HG02571 (cell line): ENCODE data around the gene TWNK.
"Not testable (repeated sequence)": the region's sequence is repeated elsewhere in the genome, so short reads cannot be mapped to it uniquely, and the experiment has no call there.

ENCODE experiments used
- ATAC-seq: cut with Tn5 transposase; IDR thresholded peaks from one replicate; pipeline ENCODE4 v1.9.1; 2021; ENCODE audit warnings: mild to moderate bottlenecking, moderate library complexity; ENCODE audit not compliant: unreplicated experiment

The TWNK gene

DNA sequence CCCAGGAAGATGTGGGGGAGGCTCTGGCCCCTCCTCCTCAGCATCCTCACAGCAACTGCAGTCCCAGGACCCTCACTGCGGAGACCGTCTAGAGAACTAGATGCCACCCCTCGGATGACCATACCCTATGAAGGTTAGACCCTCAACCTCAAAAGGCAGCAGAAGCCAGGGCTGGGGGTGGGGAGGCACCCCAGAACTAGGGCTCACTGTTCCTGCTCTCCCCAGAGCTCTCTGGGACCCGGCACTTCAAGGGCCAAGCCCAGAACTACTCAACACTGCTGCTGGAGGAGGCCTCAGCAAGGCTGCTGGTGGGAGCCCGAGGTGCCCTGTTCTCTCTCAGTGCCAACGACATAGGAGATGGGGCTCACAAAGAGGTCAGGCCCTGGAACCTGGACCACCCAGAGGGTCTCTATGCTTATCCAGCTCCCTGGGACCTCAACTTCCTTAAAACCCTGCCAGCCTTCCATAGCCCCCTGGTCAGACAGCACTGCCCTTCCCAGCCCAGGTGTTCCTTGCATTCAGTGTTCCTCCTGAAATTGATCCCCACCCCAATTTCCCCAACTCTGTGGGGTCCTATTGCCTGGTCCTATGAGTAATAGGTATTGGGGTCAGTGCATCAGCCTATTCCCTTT lies 14.3 kb upstream of the TWNK start:
- ATAC-seq, result no peak

DNA sequence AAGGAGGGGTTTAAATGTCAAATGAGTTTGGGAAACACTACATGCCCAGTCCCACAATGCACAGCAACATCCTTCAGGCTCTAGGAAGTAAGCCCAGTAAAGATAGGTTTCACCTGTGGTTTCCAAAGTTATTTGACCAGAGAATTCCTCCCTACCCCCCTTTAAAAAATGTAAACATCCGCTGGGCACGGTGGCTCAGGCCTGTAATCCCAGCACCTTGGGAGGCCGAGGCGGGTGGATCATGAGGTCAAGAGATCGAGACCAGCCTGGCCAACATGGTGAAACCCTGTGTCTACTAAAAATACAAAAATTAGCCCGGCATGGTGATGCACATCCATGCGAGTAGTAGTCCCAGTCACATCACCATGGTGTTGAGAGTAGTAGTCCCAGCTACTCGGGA lies 11.9 kb upstream of the TWNK start:
- not testable (repeated sequence) for ATAC-seq

GRCh38 chr10:100976906-100977305 lies 10.4 kb upstream of the TWNK start:
- ATAC-seq, result no peak

- ATAC-seq, result no peak
Observed at GRCh38 chr10:100977436-100977835, 9.9 kb upstream of the TWNK start.

DNA sequence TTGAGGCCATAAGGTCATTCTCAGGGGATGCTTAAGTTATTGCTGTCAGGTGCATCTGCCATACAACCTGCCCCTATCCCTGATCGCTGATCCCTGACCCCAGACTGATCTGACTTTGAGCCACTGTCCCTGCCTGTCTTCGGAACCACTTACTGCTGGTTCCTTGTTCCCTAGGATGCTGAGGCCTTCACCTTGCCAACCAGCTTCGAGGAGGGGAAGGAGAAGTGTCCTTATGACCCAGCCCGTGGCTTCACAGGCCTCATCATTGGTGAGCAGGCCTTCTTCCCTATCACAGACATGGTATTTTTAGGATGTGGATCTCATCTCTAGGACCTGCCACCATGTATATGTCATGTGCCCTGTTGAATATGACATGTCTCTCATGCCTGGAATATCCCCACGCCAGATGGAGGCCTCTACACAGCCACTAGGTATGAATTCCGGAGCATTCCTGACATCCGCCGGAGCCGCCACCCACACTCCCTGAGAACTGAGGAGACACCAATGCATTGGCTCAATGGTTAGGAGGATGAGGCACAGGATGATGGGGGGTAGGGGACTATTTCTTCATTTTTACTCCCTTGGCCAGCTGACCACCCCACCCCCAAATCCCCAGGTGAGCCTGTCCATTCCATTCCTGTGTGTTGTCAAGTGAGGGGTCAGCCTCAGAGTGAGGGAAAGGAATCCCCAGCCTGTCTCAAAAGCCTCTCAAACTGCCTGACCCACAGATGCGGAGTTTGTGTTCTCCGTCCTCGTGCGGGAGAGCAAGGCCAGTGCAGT lies 9.0 kb upstream of the TWNK start:
- no peak for ATAC-seq

DNA sequence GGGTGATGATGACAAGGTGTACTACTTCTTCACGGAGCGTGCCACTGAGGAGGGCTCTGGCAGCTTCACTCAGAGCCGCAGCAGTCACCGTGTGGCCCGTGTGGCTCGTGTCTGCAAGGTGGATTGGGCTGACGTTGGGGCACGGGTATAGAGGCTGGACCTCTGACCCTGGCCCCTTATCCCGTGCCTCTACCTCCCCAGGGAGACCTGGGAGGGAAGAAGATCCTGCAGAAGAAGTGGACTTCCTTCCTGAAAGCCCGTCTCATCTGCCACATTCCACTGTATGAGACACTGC lies 8.5 kb upstream of the TWNK start:
- ATAC-seq, result no peak

- no peak for ATAC-seq
Observed at GRCh38 chr10:100979791-100980272, 7.5 kb upstream of the TWNK start.

- ATAC-seq, result no peak
Observed at GRCh38 chr10:100980311-100980710, 7.0 kb upstream of the TWNK start.

DNA sequence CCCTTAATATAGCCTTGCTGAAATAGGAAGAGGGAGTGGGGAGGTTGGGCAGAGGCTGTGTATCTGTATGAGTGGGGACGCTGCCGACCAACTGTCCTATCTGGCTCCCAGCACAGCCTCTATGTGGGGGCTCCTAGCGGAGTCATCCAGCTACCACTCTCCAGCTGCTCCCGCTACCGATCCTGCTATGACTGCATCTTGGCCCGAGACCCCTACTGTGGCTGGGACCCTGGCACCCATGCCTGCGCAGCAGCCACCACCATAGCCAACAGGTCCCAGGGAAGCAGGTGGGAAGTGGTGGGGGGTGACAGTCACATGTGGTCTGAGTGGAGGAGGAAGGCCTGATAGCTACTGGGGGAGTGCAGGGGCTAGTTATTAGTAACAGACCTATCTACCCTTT lies 6.6 kb upstream of the TWNK start:
- ATAC-seq, result no peak

GRCh38 chr10:100981178-100981772 lies 6.1 kb upstream of the TWNK start:
- ATAC-seq, result no peak

GRCh38 chr10:100982916-100983830 lies 4.2 kb upstream of the TWNK start:
- ATAC-seq, result no peak

- ATAC-seq, result no peak
Observed at GRCh38 chr10:100983868-100984671, 3.3 kb upstream of the TWNK start.

DNA sequence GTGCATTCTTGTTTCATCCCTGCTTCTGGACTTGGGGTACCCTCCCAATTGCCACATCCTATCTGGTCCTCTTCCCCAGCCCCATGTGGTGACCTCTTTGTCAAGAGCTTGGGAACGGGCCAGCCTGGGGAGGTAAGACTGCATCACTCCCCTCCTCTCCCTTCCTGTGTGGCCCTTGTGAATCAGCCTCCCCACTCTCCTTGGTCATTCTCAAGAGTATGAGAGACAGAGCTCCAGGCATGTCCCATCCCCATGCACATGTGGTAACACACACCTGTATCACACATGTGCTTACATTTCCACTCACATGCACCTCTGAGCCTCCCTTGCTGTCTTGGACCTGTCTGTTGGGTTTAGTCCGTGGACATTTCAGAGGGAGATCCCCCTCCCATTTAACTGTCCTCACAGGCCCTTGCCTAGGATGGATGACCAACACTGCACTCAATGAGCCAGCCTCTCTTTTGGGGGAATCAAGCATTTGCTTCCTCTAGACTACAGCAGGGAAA lies 2.6 kb upstream of the TWNK start:
- ATAC-seq, result no peak

DNA sequence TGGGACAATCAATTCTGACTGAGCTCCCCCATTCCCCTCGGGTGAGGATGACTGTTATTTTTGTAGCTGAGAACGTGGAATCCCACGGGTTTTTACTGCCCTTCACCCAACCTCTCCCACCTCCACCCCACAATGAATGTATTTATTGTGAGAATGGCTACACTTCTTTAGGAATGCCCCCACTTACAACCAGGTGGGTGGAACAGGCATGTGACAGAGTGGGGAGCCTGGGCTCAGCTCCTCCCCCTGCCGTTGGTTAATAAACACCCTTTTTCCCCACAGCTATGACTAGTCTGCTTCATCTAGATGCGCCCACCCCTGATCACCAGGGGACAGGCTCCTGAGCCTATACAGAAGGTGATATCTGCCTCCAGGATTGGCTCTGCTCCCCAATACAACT lies 2.0 kb upstream of the TWNK start:
- ATAC-seq, result no peak

GRCh38 chr10:100986623-100986951 lies 756 bp upstream of the TWNK start:
- ATAC-seq, result no peak

GRCh38 chr10:100987685-100988049 lies 324 bp downstream of the TWNK start:
- no peak for ATAC-seq

DNA sequence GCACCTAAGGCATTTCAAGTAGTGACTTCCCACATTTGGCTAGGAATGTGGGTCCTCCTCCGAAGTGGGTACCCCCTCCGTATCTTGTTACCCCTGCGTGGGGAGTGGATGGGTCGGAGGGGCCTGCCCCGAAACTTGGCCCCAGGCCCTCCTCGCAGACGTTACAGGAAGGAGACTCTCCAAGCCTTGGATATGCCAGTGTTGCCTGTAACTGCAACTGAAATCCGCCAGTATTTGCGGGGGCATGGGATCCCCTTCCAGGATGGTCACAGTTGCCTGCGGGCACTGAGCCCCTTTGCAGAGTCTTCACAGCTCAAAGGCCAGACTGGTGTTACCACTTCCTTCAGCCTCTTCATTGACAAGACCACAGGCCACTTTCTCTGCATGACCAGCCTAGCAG lies 823 bp downstream of the TWNK start:
- ATAC-seq, result no peak

DNA sequence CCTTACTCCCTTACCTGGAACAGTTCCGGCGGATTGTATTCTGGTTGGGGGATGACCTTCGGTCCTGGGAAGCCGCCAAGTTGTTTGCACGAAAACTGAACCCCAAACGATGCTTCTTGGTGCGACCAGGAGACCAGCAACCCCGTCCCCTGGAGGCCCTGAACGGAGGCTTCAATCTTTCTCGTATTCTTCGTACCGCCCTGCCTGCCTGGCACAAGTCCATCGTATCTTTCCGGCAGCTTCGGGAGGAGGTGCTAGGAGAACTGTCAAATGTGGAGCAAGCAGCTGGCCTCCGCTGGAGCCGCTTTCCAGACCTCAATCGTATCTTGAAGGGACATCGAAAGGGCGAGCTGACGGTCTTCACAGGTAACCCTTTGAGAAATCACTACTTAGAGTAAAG lies 1.7 kb downstream of the TWNK start:
- no peak for ATAC-seq

DNA sequence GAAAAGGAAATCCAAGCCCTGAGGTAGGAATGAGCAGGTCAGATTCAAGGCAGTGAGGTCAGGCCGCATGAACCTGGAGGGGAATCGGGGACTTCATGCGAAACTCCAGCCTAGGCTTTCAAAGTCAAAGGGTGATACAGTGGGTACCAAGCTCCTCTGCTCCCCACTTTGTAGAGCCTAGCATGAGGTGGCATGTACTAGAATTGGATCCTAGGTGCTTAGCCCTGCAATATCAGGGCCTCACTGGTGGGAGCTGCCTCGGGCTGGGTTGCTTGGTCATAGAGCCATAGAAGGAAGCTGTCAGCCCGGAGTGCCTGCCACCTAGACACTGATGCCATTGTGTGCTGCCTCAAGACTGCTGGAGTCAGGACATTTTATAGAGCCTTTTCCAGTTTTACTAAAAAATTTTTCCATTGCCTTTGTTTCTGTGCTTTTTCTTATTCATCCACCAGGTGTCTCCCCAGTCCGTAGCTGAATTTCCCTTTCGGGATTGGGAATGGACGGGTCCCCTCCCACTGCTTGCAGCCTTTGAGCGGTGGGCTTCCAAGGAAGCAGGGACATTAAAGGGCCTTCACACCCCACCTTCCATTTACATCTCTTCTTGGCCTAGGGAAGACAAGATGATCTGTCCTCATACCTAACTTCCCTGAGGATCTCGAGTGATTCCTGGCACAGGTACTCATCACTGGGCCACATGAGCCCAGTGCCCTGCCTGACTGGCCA lies 6.8 kb downstream of the TWNK start:
- no peak for ATAC-seq

DNA sequence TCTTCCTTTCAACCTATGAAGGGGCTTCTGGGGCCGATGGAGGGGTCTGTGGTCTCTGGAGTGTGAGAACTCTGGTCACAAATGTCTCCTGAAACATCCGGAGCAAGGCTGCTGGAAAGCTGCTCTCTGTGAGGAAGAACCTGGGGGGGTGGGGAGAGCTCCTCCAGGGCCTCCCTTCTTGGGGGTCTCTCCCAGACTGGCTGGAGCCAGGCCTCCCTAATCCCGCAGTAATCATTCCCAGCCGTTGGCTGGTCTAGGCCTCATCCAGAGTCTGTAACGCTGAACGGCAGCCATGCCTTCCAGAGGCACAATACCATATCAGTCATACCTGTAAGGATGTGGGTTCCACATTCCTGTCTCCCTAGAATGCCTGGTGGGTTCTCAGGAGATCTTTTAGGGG lies 7.8 kb downstream of the TWNK start:
- ATAC-seq, result no peak
